HG02763 (cell line): ENCODE results near the gene LMX1A.

ENCODE experiments used
- ATAC-seq: cut with Tn5 transposase; IDR thresholded peaks from one replicate; pipeline ENCODE4 v1.9.1; 2021; ENCODE audit warnings: mild to moderate bottlenecking, moderate library complexity; ENCODE audit not compliant: unreplicated experiment

LMX1A gene

GRCh38 chr1:165281207-165281901 is 75.2 kb downstream of the LMX1A start:
- no peak for ATAC-seq

GRCh38 chr1:165279882-165280281 is 76.6 kb downstream of the LMX1A start:
- no peak for ATAC-seq

- no peak for ATAC-seq
Observed at GRCh38 chr1:165276314-165276713, 80.2 kb downstream of the LMX1A start.

GRCh38 chr1:165265196-165265838 is 91.2 kb downstream of the LMX1A start:
- no peak for ATAC-seq

GRCh38 chr1:165259706-165260428 is 96.6 kb downstream of the LMX1A start:
- no peak for ATAC-seq

GRCh38 chr1:165259236-165259635 is 97.3 kb downstream of the LMX1A start:
- ATAC-seq, result no peak

GRCh38 chr1:165257969-165258459 is 98.5 kb downstream of the LMX1A start:
- ATAC-seq, result peak; percentile 56

GRCh38 chr1:165254896-165255625 is 101.5 kb downstream of the LMX1A start:
- ATAC-seq, result no peak

GRCh38 chr1:165254376-165254775 is 102.1 kb downstream of the LMX1A start:
- no peak for ATAC-seq

GRCh38 chr1:165253818-165254254 is 102.7 kb downstream of the LMX1A start:
- no peak for ATAC-seq

GRCh38 chr1:165248969-165249571 is 107.4 kb downstream of the LMX1A start:
- ATAC-seq, result no peak

GRCh38 chr1:165241952-165242351 is 114.6 kb downstream of the LMX1A start:
- no peak for ATAC-seq

GRCh38 chr1:165241321-165241720 is 115.2 kb downstream of the LMX1A start:
- ATAC-seq, result no peak

GRCh38 chr1:165240492-165240891 is 116.0 kb downstream of the LMX1A start:
- no peak for ATAC-seq

- ATAC-seq, result no peak
Observed at GRCh38 chr1:165239873-165240272, 116.6 kb downstream of the LMX1A start.

- ATAC-seq, result no peak
Observed at GRCh38 chr1:165235777-165236291, 120.7 kb downstream of the LMX1A start.

GRCh38 chr1:165235155-165235776 is 121.2 kb downstream of the LMX1A start:
- ATAC-seq, result no peak

GRCh38 chr1:165234149-165234548 is 122.4 kb downstream of the LMX1A start:
- no peak for ATAC-seq

- ATAC-seq, result no peak
Observed at GRCh38 chr1:165228676-165229075, 127.8 kb downstream of the LMX1A start.

GRCh38 chr1:165228111-165228655 is 128.3 kb downstream of the LMX1A start:
- ATAC-seq, result no peak
